ENCODE data around the gene DGKH. TPM values are rescaled to one million over a fixed set of nuclear protein-coding genes. Genes with fewer than 3 reads are reported as not detected.

Gene DGKH
- total and polyA plus RNA-seq, 5 donors from 2014 or later, result 1.2 to 22.4 (median 2.5) TPM

DNA sequence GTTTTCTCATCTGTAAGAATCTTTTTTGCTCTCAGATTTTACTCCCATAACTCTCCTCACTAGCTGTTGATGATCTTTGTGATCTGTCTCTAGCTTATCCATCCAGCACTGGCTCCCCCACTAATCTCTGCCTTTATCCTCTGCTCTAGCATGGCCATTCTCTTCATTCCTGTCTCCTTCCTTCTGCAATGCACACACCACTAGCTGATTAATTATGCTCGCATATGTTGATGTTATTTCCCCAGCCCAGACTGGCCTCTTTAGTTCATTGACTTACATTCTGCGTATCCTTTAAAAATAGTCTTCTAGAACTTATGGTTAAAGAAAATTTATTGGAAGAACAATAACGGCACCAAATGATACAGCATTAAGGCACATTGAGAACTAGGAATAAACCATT lies 52.5 kb downstream of the DGKH start:
- Histone ChIP-seq H3K36me3 (ENCODE audit: control insufficient read depth, insufficient read depth, low read length) (no peaks in the 10 kb centered on the region), H3K9me3 (ENCODE audit: control insufficient read depth in 2 of 2, low read length in 2 of 2) (no peaks in the 10 kb centered on the region), H3K27me3 (ENCODE audit: control insufficient read depth, insufficient read depth, low read length) (no peaks in the 10 kb centered on the region), H3K4me3 (ENCODE audit: low read depth, low read length) (no peak overlapping the region), H3K4me1 (ENCODE audit: control insufficient read depth, insufficient read depth, low read length, poor library complexity, severe bottlenecking) (no peaks in the 10 kb centered on the region), H3K27ac (ENCODE audit: insufficient read depth, low read length, poor library complexity, severe bottlenecking) (no peak overlapping the region)
- Mint-ChIP-seq H3K4me3 (no peak overlapping the region), H3K9me3 (peaks cover 0 to 4% (median 0%) of the 10 kb centered on the region in 7 donors), H3K27ac (peak overlapping the region in 1 of 3 donors; percentile 13), H3K36me3 (no peaks in the 10 kb centered on the region), H3K27me3 (no peaks in the 10 kb centered on the region), H3K4me1 (peaks cover 11 to 27% (median 18%) of the 10 kb centered on the region in 4 donors)
- ATAC-seq (ENCODE audit: low read depth in 2 of 2), result no peak
- no peak for DNase-seq

GRCh38 chr13:42101821-42102585 lies 53.6 kb downstream of the DGKH start:
- H3K4me1 ChIP-seq (ENCODE audit: control insufficient read depth, insufficient read depth, low read length, poor library complexity, severe bottlenecking), result no peaks in the 10 kb centered on the region
- no peaks in the 10 kb centered on the region for H3K27me3 ChIP-seq (ENCODE audit: control insufficient read depth, insufficient read depth, low read length)
- ATAC-seq (ENCODE audit: low read depth in 2 of 2) (no peak), DNase-seq (peak in 1 of 3 donors; percentile 12)
- no peak overlapping the region for H3K27ac ChIP-seq (ENCODE audit: insufficient read depth, low read length, poor library complexity, severe bottlenecking)
- Mint-ChIP-seq H3K4me3 (no peak overlapping the region), H3K4me1 (peaks cover 11 to 28% (median 19%) of the 10 kb centered on the region in 4 donors), H3K9me3 (peaks cover 0 to 4% (median 0%) of the 10 kb centered on the region in 7 donors), H3K27ac (peak overlapping the region in 2 of 3 donors; percentile 4 to 25), H3K36me3 (no peaks in the 10 kb centered on the region), H3K27me3 (no peaks in the 10 kb centered on the region)
- H3K9me3 ChIP-seq (ENCODE audit: control insufficient read depth in 2 of 2, low read length in 2 of 2), result no peaks in the 10 kb centered on the region
- H3K4me3 ChIP-seq (ENCODE audit: low read depth, low read length), result no peak overlapping the region
- no peaks in the 10 kb centered on the region for H3K36me3 ChIP-seq (ENCODE audit: control insufficient read depth, insufficient read depth, low read length)

DNA sequence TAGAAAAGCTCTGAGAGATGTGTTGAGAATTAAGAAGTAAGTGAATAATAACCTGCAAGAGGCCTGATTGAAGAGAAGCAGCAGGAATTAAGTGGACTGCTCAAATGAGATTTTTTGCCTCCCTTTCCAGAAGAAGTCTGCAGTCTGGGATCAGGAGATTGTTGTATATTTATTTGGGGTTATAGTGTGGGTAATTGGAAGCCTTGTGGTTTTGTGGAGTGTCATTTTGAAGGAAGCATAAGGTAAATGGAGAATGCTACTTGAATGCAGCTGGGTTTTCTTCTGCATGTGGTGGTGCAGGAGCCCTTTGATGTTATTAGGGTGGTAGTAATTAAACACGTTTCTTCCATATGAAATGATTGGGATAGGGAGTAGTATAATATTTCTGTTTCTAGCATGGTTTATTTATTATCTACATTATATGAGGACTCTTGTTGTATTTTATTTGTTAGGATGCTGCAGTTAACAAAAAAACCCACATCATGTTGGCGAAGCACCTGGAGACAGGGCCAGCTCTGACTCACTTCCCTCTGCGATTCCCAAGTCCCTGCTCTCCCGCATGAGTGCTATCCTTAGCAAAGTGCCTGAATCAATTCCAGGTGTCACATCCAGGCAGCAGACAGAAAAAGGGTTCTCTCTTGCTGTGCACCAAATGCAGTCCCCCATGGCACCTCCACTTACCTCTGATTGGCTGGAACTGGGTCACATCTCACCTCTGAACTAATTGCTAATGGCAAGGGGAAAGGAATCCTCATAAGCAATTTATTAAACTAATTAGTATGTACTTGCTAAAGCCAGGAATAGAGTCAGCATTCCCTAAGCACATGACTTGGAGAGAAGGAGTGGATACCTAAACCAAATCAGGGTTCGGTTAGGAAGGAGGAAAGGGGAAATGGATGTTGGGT lies 54.8 kb downstream of the DGKH start:
- DNase-seq (no peak), ATAC-seq (ENCODE audit: low read depth in 2 of 2) (no peak)
- H3K4me3 ChIP-seq (ENCODE audit: low read depth, low read length), result no peak overlapping the region
- Mint-ChIP-seq H3K4me1 (peaks cover 11 to 32% (median 19%) of the 10 kb centered on the region in 4 donors), H3K27ac (peak overlapping the region in 1 of 3 donors; percentile 3), H3K9me3 (peaks cover 0 to 4% (median 0%) of the 10 kb centered on the region in 7 donors), H3K4me3 (no peak overlapping the region), H3K36me3 (no peaks in the 10 kb centered on the region), H3K27me3 (no peaks in the 10 kb centered on the region)
- H3K9me3 ChIP-seq (ENCODE audit: control insufficient read depth in 2 of 2, low read length in 2 of 2), result no peaks in the 10 kb centered on the region
- no peaks in the 10 kb centered on the region for H3K4me1 ChIP-seq (ENCODE audit: control insufficient read depth, insufficient read depth, low read length, poor library complexity, severe bottlenecking)
- H3K27ac ChIP-seq (ENCODE audit: insufficient read depth, low read length, poor library complexity, severe bottlenecking), result no peak overlapping the region
- H3K36me3 ChIP-seq (ENCODE audit: control insufficient read depth, insufficient read depth, low read length), result no peaks in the 10 kb centered on the region
- H3K27me3 ChIP-seq (ENCODE audit: control insufficient read depth, insufficient read depth, low read length), result no peaks in the 10 kb centered on the region

GRCh38 chr13:42106998-42107397 lies 58.5 kb downstream of the DGKH start:
- H3K9me3 Mint-ChIP-seq, result peaks cover 0 to 4% (median 0%) of the 10 kb centered on the region in 7 donors
- no peaks in the 10 kb centered on the region for H3K36me3 Mint-ChIP-seq
- Histone ChIP-seq H3K27me3 (ENCODE audit: control insufficient read depth, insufficient read depth, low read length) (no peaks in the 10 kb centered on the region), H3K27ac (ENCODE audit: insufficient read depth, low read length, poor library complexity, severe bottlenecking) (no peak overlapping the region), H3K4me1 (ENCODE audit: control insufficient read depth, insufficient read depth, low read length, poor library complexity, severe bottlenecking) (no peaks in the 10 kb centered on the region), H3K9me3 (ENCODE audit: control insufficient read depth in 2 of 2, low read length in 2 of 2) (no peaks in the 10 kb centered on the region), H3K36me3 (ENCODE audit: control insufficient read depth, insufficient read depth, low read length) (no peaks in the 10 kb centered on the region), H3K4me3 (ENCODE audit: low read depth, low read length) (no peak overlapping the region)
- no peak for DNase-seq
- peak overlapping the region; percentile 10 to 35 (median 27) for H3K27ac Mint-ChIP-seq
- ATAC-seq (ENCODE audit: low read depth in 2 of 2), result no peak
- H3K4me1 Mint-ChIP-seq, result peaks cover 13 to 19% (median 15%) of the 10 kb centered on the region in 4 donors
- H3K27me3 Mint-ChIP-seq, result no peaks in the 10 kb centered on the region
- H3K4me3 Mint-ChIP-seq, result no peak overlapping the region

GRCh38 chr13:42107421-42107820 lies 59.0 kb downstream of the DGKH start:
- no peaks in the 10 kb centered on the region for H3K36me3 Mint-ChIP-seq
- peak overlapping the region in 2 of 3 donors; percentile 10 to 27 for H3K27ac Mint-ChIP-seq
- H3K36me3 ChIP-seq (ENCODE audit: control insufficient read depth, insufficient read depth, low read length), result no peaks in the 10 kb centered on the region
- no peaks in the 10 kb centered on the region for H3K27me3 ChIP-seq (ENCODE audit: control insufficient read depth, insufficient read depth, low read length)
- H3K9me3 Mint-ChIP-seq, result peaks cover 0 to 4% (median 0%) of the 10 kb centered on the region in 7 donors
- H3K4me3 Mint-ChIP-seq, result no peak overlapping the region
- no peak overlapping the region for H3K27ac ChIP-seq (ENCODE audit: insufficient read depth, low read length, poor library complexity, severe bottlenecking)
- peaks cover 13 to 18% (median 15%) of the 10 kb centered on the region in 4 donors for H3K4me1 Mint-ChIP-seq
- H3K4me3 ChIP-seq (ENCODE audit: low read depth, low read length), result no peak overlapping the region
- no peaks in the 10 kb centered on the region for H3K27me3 Mint-ChIP-seq
- no peaks in the 10 kb centered on the region for H3K4me1 ChIP-seq (ENCODE audit: control insufficient read depth, insufficient read depth, low read length, poor library complexity, severe bottlenecking)
- ATAC-seq (ENCODE audit: low read depth in 2 of 2), result no peak
- no peak for DNase-seq
- no peaks in the 10 kb centered on the region for H3K9me3 ChIP-seq (ENCODE audit: control insufficient read depth in 2 of 2, low read length in 2 of 2)

DNA sequence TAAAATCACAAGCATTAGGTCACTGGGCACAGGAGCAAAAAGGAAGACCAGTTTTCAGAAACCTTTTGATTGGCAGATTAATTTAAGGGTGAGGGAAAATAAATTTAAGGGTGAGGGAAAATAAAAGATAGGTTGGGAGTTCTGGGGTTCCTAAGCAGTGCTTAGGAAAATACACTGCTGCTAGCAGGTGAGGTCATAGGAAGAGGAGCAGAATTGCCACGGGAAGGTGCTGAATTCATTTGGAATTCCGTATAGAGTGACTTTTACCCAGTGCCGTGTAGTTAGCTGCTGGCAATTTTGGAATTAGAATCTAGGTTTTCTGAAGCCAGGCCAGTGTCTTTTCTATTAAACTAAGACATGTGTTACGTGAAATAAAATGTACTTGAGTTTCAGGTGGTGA lies 59.8 kb downstream of the DGKH start:
- Histone ChIP-seq H3K36me3 (ENCODE audit: control insufficient read depth, insufficient read depth, low read length) (no peaks in the 10 kb centered on the region), H3K4me3 (ENCODE audit: low read depth, low read length) (no peak overlapping the region), H3K9me3 (ENCODE audit: control insufficient read depth in 2 of 2, low read length in 2 of 2) (no peaks in the 10 kb centered on the region), H3K27me3 (ENCODE audit: control insufficient read depth, insufficient read depth, low read length) (no peaks in the 10 kb centered on the region), H3K4me1 (ENCODE audit: control insufficient read depth, insufficient read depth, low read length, poor library complexity, severe bottlenecking) (no peaks in the 10 kb centered on the region), H3K27ac (ENCODE audit: insufficient read depth, low read length, poor library complexity, severe bottlenecking) (no peak overlapping the region)
- no peak for ATAC-seq (ENCODE audit: low read depth in 2 of 2)
- Mint-ChIP-seq H3K27me3 (no peaks in the 10 kb centered on the region), H3K4me3 (no peak overlapping the region), H3K9me3 (peaks cover 0 to 4% (median 0%) of the 10 kb centered on the region in 7 donors), H3K4me1 (peaks cover 13 to 18% (median 15%) of the 10 kb centered on the region in 4 donors), H3K27ac (peak overlapping the region in 1 of 3 donors; percentile 57), H3K36me3 (no peaks in the 10 kb centered on the region)
- DNase-seq, result no peak

DNA sequence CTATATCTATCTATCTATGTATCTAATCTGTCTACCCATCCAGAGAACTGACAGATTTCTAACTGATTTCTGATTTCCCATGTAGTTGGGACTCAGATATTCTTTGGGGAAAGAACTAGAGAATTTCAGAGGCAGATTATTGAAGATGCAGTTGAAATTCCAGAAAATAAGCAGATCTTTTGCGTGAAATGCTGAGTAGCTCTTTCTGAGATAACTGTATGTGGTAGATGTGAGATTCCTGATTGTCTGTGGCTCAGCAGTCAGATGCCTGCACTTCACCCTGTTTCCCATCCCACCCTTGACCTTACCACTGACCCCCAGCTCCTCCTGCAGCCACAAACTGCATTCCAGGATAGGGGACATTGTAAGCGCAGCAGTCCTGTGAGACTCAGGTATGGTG lies 61.5 kb downstream of the DGKH start:
- Histone ChIP-seq H3K36me3 (ENCODE audit: control insufficient read depth, insufficient read depth, low read length) (no peaks in the 10 kb centered on the region), H3K27me3 (ENCODE audit: control insufficient read depth, insufficient read depth, low read length) (no peaks in the 10 kb centered on the region), H3K9me3 (ENCODE audit: control insufficient read depth in 2 of 2, low read length in 2 of 2) (no peaks in the 10 kb centered on the region), H3K4me3 (ENCODE audit: low read depth, low read length) (no peak overlapping the region), H3K4me1 (ENCODE audit: control insufficient read depth, insufficient read depth, low read length, poor library complexity, severe bottlenecking) (no peaks in the 10 kb centered on the region), H3K27ac (ENCODE audit: insufficient read depth, low read length, poor library complexity, severe bottlenecking) (no peak overlapping the region)
- peak overlapping the region in 1 of 3 donors; percentile 11 for H3K27ac Mint-ChIP-seq
- DNase-seq (no peak), ATAC-seq (ENCODE audit: low read depth in 2 of 2) (no peak)
- peaks cover 10 to 20% (median 12%) of the 10 kb centered on the region in 4 donors for H3K4me1 Mint-ChIP-seq
- H3K36me3 Mint-ChIP-seq, result no peaks in the 10 kb centered on the region
- no peaks in the 10 kb centered on the region for H3K27me3 Mint-ChIP-seq
- H3K4me3 Mint-ChIP-seq, result no peak overlapping the region
- H3K9me3 Mint-ChIP-seq, result no peaks in the 10 kb centered on the region

All from CD4-positive, CD25-positive, alpha-beta regulatory T cell (primary cell).